ENCODE measurements around the gene SPATA17.

GRCh38 chr1:217895841-217896240 is 264.7 kb downstream of the SPATA17 start:
- no peak for TF ChIP-seq POLR2A (IDR thresholded peaks at IDR 0.05)
- TF ChIP-seq CTCF (IDR thresholded peaks at IDR 0.05 in 4 of 5, conservative IDR thresholded peaks at IDR 0.05 in 1 of 5): no peak
